GM23338 (cell line): ENCODE results near the gene FAM9C. TPM values are rescaled to one million over a fixed set of nuclear protein-coding genes. Genes with fewer than 3 reads are reported as not detected.

ENCODE experiments used
- ATAC-seq: fragments of 200-7000 bp; cut with Tn5 transposase; 3 replicates; pipeline ENCODE4 v1.9.1; 2020
- DNase-seq: peaks from one replicate; pipeline ENCODE4 v3.0.0-alpha.2; 2015; ENCODE audit warnings: low spot score
- H2AFZ ChIP-seq: fragments of 200-600 bp; sonication (generic); 2 replicates; pipeline ENCODE4 v1.8.0; 2016; ENCODE audit warnings: antibody characterized with exemption, mild to moderate bottlenecking, moderate library complexity
- H3F3A ChIP-seq: fragments of 200-600 bp; sonication (generic); replicated peaks from 2 replicates; pipeline ENCODE4 v1.8.0; 2017; ENCODE audit warnings: antibody characterized with exemption, mixed run types, low read depth
- H3K27ac ChIP-seq: fragments of 200-600 bp; sonication (generic); 2 replicates; pipeline ENCODE4 v1.6.1; 2016; ENCODE audit warnings: low read depth
- H3K27me3 ChIP-seq: fragments of 200-600 bp; sonication (generic); 2 replicates; pipeline ENCODE4 v1.8.0; 2016; ENCODE audit warnings: mild to moderate bottlenecking, mixed run types, moderate library complexity; ENCODE audit not compliant: insufficient read depth
- H3K36me3 ChIP-seq: fragments of 200-600 bp; sonication (generic); 2 replicates; pipeline ENCODE4 v1.8.0; 2016; ENCODE audit warnings: mild to moderate bottlenecking; ENCODE audit not compliant: insufficient read depth
- H3K4me1 ChIP-seq: fragments of 200-600 bp; sonication (generic); 2 replicates; pipeline ENCODE4 v1.8.0; 2016; ENCODE audit warnings: mild to moderate bottlenecking, moderate library complexity; ENCODE audit not compliant: insufficient read depth
- H3K4me2 ChIP-seq: fragments of 200-600 bp; sonication (generic); 2 replicates; pipeline ENCODE4 v1.7.1; 2017; ENCODE audit warnings: mixed run types
- H3K4me3 ChIP-seq: fragments of 200-600 bp; sonication (generic); 2 replicates; pipeline ENCODE4 v1.6.1; 2016; ENCODE audit warnings: mixed run types
- H3K79me2 ChIP-seq: fragments of 200-600 bp; sonication (generic); replicated peaks from 2 replicates; pipeline ENCODE4 v1.8.0; 2017; ENCODE audit warnings: mild to moderate bottlenecking; ENCODE audit not compliant: insufficient read depth
- H3K9me2 ChIP-seq: fragments of 200-600 bp; sonication (generic); 2 replicates; pipeline ENCODE4 v1.8.0; 2017; ENCODE audit not compliant: insufficient read depth
- H4K20me1 ChIP-seq: fragments of 200-600 bp; sonication (generic); replicated peaks from 2 replicates; pipeline ENCODE4 v1.8.0; 2017; ENCODE audit warnings: mild to moderate bottlenecking; ENCODE audit not compliant: insufficient read depth
- H3K27ac Mint-ChIP-seq: 2 replicates; pipeline ENCODE4 v1.8.0; 2020; ENCODE audit warnings: inconsistent platforms, mild to moderate bottlenecking, moderate library complexity, mixed read lengths
- H3K27me3 Mint-ChIP-seq: 3 replicates; pipeline ENCODE4 v1.8.0; 2022; ENCODE audit warnings: low read depth, mild to moderate bottlenecking, moderate library complexity, mixed read lengths, inconsistent platforms; ENCODE audit not compliant: insufficient read depth, poor library complexity
- H3K36me3 Mint-ChIP-seq: 3 replicates; pipeline ENCODE4 v1.8.0; 2021; ENCODE audit warnings: low read depth, mild to moderate bottlenecking, inconsistent platforms, moderate library complexity, mixed read lengths
- H3K4me1 Mint-ChIP-seq: 3 replicates; pipeline ENCODE4 v1.8.0; 2020; ENCODE audit warnings: mild to moderate bottlenecking, inconsistent platforms, mixed read lengths
- H3K4me3 Mint-ChIP-seq: 3 replicates; pipeline ENCODE4 v1.8.0; 2021; ENCODE audit warnings: moderate library complexity, mild to moderate bottlenecking, inconsistent platforms, mixed read lengths
- H3K9me3 Mint-ChIP-seq: 3 replicates; pipeline ENCODE4 v1.8.0; 2020; ENCODE audit warnings: moderate library complexity, mild to moderate bottlenecking, inconsistent platforms, mixed read lengths
- CREB1 ChIP-seq: fragments of 250-450 bp; sonication (Bioruptor Pico); IDR thresholded peaks from 2 replicates; pipeline ENCODE4 v1.5.0; 2020; ENCODE audit warnings: low read depth, mild to moderate bottlenecking, moderate library complexity
- ETS1 ChIP-seq: IDR thresholded peaks from 2 replicates; pipeline ENCODE4 v1.6.1; 2016; ENCODE audit warnings: antibody characterized with exemption
- EZH2 ChIP-seq: fragments of 200-600 bp; sonication (generic); IDR thresholded peaks from one replicate; pipeline ENCODE4 v1.8.0; 2017; ENCODE audit warnings: antibody characterized with exemption, mild to moderate bottlenecking, low read depth; ENCODE audit not compliant: unreplicated experiment
- EZH2phosphoT487 ChIP-seq: fragments of 200-600 bp; sonication (generic); IDR thresholded peaks from one replicate; pipeline ENCODE4 v1.8.1; 2018; ENCODE audit warnings: antibody characterized with exemption; ENCODE audit not compliant: unreplicated experiment
- NANOG ChIP-seq: IDR thresholded peaks from 2 replicates; pipeline ENCODE4 v1.6.1; 2016; ENCODE audit warnings: antibody characterized with exemption, borderline replicate concordance
- POLR2AphosphoS5 ChIP-seq: IDR thresholded peaks from 2 replicates; pipeline ENCODE4 v1.6.1; 2016; ENCODE audit warnings: antibody characterized with exemption, low read depth
- ZNF114 ChIP-seq: fragments of 250-450 bp; sonication (Bioruptor Pico); IDR thresholded peaks from 2 replicates; pipeline ENCODE4 v1.5.0; 2020; ENCODE audit warnings: mild to moderate bottlenecking, moderate library complexity
- ZNF331 ChIP-seq: fragments of 250-450 bp; sonication (Bioruptor Pico); IDR thresholded peaks from 2 replicates; pipeline ENCODE4 v1.5.0; 2020; ENCODE audit warnings: low read depth, mild to moderate bottlenecking, moderate library complexity
- polyA plus RNA-seq: library from polyadenylated mRNA; unstranded; fragments of >200 nt; fragmentation: Nextera tagmentation; extraction: Ambion mirVana; gene quantifications from 2 replicates; pipeline ENCODE4 v1.2.1, GENCODE V29; 2016
- total RNA-seq: library from RNA; depleted of rRNA; stranded (reverse); fragments of >200 nt; shearing (Covaris generic); gene quantifications from 2 replicates; pipeline ENCODE4 v1.2.3, GENCODE V29; 2014
- TF ChIP-seq, protein P1 (sequence below), 2 experiments: fragments of 200-600 bp in 1 of 2; sonication (generic) in 1 of 2; conservative IDR thresholded peaks; 2 replicates each; pipeline versions ENCODE4 v1.5.1 to v1.6.1; 2016 to 2017; ENCODE audit warnings: antibody characterized with exemption in 2 of 2, low read depth in 2 of 2, mild to moderate bottlenecking in 2 of 2, moderate library complexity in 1 of 2
- TF ChIP-seq, protein P2 (sequence below): IDR thresholded peaks from one replicate; pipeline ENCODE4 v1.6.1; 2018; ENCODE audit warnings: antibody characterized with exemption; ENCODE audit not compliant: unreplicated experiment

The FAM9C gene
- total and polyA plus RNA-seq, 2 experiments from 2014 or later = 0.08 TPM; not detected in 1

- Histone ChIP-seq H3F3A (no peaks in the 10 kb centered on the region), H3K4me1 (peaks cover 14% of the 10 kb centered on the region), H3K4me2 (no peak overlapping the region), H4K20me1 (no peaks in the 10 kb centered on the region), H3K27ac (0 out of 2 replicates have a peak overlapping the region, but pooled peaks have one; percentile 63), H3K79me2 (no peaks in the 10 kb centered on the region), H3K27me3 (no peaks in the 10 kb centered on the region), H3K4me3 (no peak overlapping the region), H3K36me3 (no peaks in the 10 kb centered on the region; the same call in 1 of the 2 replicates), H2AFZ (peak overlapping the region; percentile 83; the same call in 1 of the 2 replicates), H3K9me2 (no peaks in the 10 kb centered on the region)
- DNase-seq (no peak), ATAC-seq (no peak)
- H3K36me3 Mint-ChIP-seq = no peaks in the 10 kb centered on the region
- TF ChIP-seq, protein P1, sequence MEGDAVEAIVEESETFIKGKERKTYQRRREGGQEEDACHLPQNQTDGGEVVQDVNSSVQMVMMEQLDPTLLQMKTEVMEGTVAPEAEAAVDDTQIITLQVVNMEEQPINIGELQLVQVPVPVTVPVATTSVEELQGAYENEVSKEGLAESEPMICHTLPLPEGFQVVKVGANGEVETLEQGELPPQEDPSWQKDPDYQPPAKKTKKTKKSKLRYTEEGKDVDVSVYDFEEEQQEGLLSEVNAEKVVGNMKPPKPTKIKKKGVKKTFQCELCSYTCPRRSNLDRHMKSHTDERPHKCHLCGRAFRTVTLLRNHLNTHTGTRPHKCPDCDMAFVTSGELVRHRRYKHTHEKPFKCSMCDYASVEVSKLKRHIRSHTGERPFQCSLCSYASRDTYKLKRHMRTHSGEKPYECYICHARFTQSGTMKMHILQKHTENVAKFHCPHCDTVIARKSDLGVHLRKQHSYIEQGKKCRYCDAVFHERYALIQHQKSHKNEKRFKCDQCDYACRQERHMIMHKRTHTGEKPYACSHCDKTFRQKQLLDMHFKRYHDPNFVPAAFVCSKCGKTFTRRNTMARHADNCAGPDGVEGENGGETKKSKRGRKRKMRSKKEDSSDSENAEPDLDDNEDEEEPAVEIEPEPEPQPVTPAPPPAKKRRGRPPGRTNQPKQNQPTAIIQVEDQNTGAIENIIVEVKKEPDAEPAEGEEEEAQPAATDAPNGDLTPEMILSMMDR (conservative IDR thresholded peaks at IDR 0.05; ENCODE audit: low read depth in 2 of 2) = no peak
- TF ChIP-seq NANOG (no peak), ZNF331 (no peak), EZH2 (no peak), ZNF114 (no peak), POLR2AphosphoS5 (no peak)
- TF ChIP-seq, protein P2, sequence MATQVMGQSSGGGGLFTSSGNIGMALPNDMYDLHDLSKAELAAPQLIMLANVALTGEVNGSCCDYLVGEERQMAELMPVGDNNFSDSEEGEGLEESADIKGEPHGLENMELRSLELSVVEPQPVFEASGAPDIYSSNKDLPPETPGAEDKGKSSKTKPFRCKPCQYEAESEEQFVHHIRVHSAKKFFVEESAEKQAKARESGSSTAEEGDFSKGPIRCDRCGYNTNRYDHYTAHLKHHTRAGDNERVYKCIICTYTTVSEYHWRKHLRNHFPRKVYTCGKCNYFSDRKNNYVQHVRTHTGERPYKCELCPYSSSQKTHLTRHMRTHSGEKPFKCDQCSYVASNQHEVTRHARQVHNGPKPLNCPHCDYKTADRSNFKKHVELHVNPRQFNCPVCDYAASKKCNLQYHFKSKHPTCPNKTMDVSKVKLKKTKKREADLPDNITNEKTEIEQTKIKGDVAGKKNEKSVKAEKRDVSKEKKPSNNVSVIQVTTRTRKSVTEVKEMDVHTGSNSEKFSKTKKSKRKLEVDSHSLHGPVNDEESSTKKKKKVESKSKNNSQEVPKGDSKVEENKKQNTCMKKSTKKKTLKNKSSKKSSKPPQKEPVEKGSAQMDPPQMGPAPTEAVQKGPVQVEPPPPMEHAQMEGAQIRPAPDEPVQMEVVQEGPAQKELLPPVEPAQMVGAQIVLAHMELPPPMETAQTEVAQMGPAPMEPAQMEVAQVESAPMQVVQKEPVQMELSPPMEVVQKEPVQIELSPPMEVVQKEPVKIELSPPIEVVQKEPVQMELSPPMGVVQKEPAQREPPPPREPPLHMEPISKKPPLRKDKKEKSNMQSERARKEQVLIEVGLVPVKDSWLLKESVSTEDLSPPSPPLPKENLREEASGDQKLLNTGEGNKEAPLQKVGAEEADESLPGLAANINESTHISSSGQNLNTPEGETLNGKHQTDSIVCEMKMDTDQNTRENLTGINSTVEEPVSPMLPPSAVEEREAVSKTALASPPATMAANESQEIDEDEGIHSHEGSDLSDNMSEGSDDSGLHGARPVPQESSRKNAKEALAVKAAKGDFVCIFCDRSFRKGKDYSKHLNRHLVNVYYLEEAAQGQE = no peak
- no peak overlapping the region; the same call in 2 of the 3 replicates for H3K4me3 Mint-ChIP-seq
- H3K4me1 Mint-ChIP-seq = peaks cover 27% of the 10 kb centered on the region
- no peaks in the 10 kb centered on the region for H3K9me3 Mint-ChIP-seq
- no peaks in the 10 kb centered on the region for H3K27me3 Mint-ChIP-seq
- H3K27ac Mint-ChIP-seq = peak overlapping the region; percentile 71; the same call in 1 of the 2 replicates
Measured at GRCh38 chrX:13000301-13000811, 44.1 kb downstream of the FAM9C start.

- peaks cover 27% of the 10 kb centered on the region for H3K4me1 Mint-ChIP-seq
- H3K27ac Mint-ChIP-seq = peak overlapping the region; percentile 77; the same call in 1 of the 2 replicates
- peaks cover 14% of the 10 kb centered on the region for H3K4me1 ChIP-seq
- H3K79me2 ChIP-seq = no peaks in the 10 kb centered on the region
- H3F3A ChIP-seq = no peaks in the 10 kb centered on the region
- DNase-seq (peak; percentile 28), ATAC-seq (peak; percentile 52; the same call in 2 of the 3 replicates)
- H4K20me1 ChIP-seq = no peaks in the 10 kb centered on the region
- no peaks in the 10 kb centered on the region for H3K9me3 Mint-ChIP-seq
- TF ChIP-seq EZH2phosphoT487 = no peak
- no peak for TF ChIP-seq ZNF331
- TF ChIP-seq ETS1 = no peak
- TF ChIP-seq CREB1 = no peak
- H3K4me3 ChIP-seq = no peak overlapping the region
- H3K27me3 ChIP-seq = no peaks in the 10 kb centered on the region
- no peaks in the 10 kb centered on the region for H3K36me3 ChIP-seq
- no peaks in the 10 kb centered on the region for H3K9me2 ChIP-seq
- H2AFZ ChIP-seq = no peak overlapping the region
- H3K27me3 Mint-ChIP-seq = no peaks in the 10 kb centered on the region
- no peaks in the 10 kb centered on the region for H3K36me3 Mint-ChIP-seq
- peak overlapping the region; percentile 24; the same call in 1 of the 2 replicates for H3K4me2 ChIP-seq
- H3K4me3 Mint-ChIP-seq = no peak overlapping the region
- peak overlapping the region; percentile 63; the same call in 1 of the 2 replicates for H3K27ac ChIP-seq
Measured at GRCh38 chrX:12999422-12999821, 45.0 kb downstream of the FAM9C start.
